HG02642 (cell line): Measurements from ENCODE around the gene DNAH14.
"Not testable (repeated sequence)": the region's sequence is repeated elsewhere in the genome, so short reads cannot be mapped to it uniquely, and the experiment has no call there.

Experiments
- ATAC-seq: cut with Tn5 transposase; IDR thresholded peaks from one replicate; pipeline ENCODE4 v1.9.1; 2021; ENCODE audit warnings: mild to moderate bottlenecking; ENCODE audit not compliant: unreplicated experiment, poor library complexity

The DNAH14 gene

DNA sequence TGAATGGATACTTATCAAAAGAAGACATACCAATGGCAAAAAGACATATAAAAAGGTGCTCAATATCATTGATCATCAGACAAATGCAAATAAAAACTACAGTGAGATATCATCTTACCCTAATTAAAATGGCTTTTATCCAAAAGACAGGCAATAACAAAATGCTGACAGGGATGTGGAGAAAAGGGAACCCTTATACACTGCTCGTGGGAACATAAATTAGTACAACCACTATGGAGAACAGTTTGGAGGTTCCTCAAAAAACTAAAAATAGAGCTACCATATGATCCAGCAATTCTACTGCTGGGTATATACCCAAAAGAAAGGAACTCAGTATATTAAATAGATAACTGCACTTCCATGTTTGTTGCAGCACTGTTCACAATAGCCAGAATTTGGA, 400.5 kb downstream of the DNAH14 start:
- not testable (repeated sequence) for ATAC-seq

DNA sequence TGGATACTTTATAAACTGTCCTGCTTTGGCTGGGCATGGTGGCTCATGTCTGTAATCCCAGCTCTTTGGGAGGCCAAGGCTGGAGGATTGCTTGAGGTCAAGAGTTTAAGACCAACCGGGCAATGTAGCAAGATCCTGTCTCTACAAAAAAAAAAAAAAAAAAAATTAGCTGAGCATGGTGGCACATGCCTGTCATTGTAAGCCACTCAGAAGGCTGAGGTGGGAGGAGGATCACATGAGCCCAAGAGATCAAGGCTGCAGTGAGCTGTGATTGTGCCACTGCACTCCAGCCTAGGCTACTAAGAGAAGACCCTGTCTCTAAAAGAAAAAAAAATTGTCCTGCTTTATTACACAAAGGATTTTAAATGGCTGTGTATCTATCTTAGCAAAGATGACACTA, 403.2 kb downstream of the DNAH14 start:
- ATAC-seq: no peak

DNA sequence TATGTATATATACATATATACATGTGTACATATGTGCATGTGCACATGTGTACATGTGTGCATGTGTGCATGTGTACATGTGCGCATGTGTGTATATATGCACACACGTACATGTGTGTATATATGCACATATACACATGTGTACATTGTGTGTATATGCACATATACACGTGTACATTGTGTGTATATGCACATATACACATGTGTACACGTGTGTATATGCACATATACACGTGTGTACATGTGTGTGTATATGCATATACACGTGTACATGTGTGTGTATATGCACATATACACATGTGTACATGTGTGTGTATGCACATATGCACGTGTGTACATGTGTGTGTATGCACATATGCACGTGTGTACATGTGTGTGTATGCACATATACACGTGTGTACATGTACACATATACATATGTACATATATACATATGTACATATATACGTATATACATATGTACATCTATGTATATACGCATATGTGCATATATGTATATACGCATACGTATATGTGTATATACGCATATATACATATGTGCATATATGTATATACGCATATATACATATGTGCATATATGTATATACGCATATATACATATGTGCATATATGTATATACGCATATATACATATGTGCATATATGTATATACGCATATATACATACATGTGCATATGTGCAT, 405.8 kb downstream of the DNAH14 start:
- ATAC-seq: not testable (repeated sequence)

- no peak for ATAC-seq
Measured at GRCh38 chr1:225338545-225338944, 409.1 kb downstream of the DNAH14 start.

DNA sequence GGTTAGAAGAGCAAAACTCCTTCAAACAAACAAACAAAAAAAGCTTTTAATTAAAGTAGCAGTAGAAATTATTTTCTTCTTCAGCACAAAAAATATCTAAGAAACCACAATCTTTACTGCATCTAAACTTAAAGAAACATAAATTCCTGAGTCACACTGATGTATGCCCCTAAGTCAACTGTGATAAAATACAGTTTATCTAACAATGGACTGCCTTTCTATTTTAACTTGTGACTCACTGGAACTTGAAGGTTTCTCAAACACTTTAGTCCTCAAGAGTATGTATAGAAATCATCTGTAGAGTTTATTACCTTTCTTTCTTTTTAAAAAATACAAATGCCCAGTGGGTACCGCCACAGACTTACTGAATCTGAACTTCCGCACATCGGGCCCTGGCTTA, 412.2 kb downstream of the DNAH14 start:
- ATAC-seq: no peak

DNA sequence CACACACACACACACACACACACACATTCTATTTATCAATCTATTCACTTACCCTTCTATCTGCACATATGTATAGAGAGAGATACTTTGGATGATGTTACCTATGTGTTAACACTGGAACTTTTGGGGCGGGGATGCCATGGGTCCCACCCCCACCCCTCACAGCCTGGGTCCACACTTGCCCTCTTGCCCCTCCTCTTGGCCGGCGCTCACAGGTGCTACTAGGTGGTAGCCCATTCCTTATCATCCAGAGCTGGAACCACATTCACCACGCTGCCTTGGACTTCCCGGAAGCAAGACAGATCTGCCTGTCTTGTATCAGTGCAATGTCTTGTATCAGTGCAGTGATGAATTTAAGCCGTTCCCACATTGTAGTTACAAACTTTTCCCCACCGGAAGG, 413.2 kb downstream of the DNAH14 start:
- no peak for ATAC-seq

DNA sequence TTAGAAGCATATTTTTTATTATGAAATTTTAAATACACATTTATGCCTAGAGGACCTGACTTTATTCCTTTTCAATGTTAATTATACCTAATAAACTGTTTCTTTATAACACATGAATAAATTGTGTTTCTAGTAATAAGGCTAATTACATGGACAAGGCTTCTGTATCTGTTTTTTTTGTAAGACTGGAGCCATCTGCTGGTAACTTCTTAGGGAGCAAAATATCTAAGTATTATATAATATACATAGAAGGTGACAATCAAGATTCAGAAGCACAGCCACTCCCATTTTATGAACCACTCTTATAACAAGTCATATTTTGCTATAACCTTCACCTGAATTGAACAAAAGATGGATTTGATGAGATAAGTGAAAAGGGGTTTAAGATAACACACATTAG, 414.1 kb downstream of the DNAH14 start:
- no peak for ATAC-seq

GRCh38 chr1:225347123-225347683, 417.7 kb downstream of the DNAH14 start:
- no peak for ATAC-seq

GRCh38 chr1:225348400-225348799, 418.9 kb downstream of the DNAH14 start:
- no peak for ATAC-seq

DNA sequence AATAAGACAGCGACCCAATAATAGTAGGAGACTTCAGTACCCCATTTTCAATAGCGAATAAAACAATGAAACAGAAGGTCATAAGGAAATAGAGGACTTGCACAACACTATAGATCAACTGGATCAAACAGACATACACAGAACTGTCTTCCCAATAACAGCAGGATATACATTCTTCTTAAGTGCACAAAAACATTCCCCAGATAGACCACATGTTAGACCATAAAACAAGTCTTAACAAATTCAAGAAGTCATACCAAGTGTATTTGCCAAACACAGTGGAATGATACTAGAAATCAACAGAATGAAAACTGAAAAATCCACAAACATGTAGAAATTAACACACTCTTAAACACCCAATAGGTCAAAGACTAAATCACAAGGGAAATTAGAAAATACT, 420.4 kb downstream of the DNAH14 start:
- ATAC-seq: no peak

- ATAC-seq: no peak
Measured at GRCh38 chr1:225350872-225351271, 421.4 kb downstream of the DNAH14 start.

DNA sequence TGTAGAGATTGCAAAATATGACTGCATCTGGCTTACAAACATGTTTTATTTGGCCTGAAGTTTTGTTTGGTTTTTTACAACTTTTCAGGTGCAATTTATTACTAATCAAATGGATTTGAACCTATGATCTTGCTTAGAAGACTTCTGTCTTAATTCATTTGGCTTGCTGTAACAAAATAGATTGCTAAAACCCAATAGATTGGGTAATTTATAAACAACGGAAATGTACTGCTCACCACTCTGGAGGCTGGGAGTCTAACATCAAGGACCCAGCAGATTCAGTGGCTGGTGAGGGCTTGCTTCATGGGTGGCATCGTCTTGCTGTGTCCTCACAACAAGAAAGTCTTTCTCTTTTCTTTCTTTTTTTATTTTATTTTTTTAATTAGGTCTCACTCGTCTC, 425.4 kb downstream of the DNAH14 start:
- no peak for ATAC-seq

- no peak for ATAC-seq
Measured at GRCh38 chr1:225355863-225356262, 426.4 kb downstream of the DNAH14 start.

- no peak for ATAC-seq
Measured at GRCh38 chr1:225360119-225360518, 430.6 kb downstream of the DNAH14 start.

DNA sequence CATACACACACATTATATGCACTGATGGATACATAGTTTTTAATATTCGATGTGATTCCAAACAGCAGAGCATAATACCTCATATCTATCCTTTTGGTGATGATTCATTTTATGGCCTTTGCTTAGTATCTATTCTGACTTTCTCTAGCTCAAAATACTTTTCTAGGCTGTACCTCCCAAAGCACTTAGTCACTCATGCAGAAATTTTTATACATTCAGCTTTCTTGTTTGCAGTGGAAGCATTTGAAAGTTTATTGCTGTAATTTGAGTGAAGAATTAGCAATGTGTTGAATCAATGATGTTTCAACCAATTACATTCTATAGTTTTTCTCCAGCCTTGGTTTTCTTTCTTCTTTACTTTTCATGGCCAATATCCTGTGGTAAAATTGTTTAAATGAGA, 431.7 kb downstream of the DNAH14 start:
- ATAC-seq: no peak

GRCh38 chr1:225362805-225363204, 433.3 kb downstream of the DNAH14 start:
- no peak for ATAC-seq

- ATAC-seq: no peak
Measured at GRCh38 chr1:225364439-225364838, 435.0 kb downstream of the DNAH14 start.

DNA sequence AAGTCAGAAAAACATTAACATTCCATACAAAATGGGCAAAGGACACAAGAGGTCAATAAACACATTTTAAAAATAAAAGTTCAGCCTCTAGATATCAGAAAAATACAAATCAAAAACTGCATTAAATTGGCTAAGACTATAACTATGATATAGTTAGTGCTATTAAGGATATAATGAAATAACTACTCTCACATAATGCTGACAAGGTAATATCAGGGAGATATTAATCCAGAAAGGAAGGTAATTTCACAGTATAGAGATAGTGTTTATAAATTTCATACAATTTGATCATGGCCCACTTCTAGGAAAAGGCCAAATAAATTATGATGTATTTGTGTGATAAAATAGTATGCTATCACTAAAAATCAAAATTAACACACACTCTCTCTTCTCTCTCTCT, 436.5 kb downstream of the DNAH14 start:
- no peak for ATAC-seq

GRCh38 chr1:225366552-225366951, 437.1 kb downstream of the DNAH14 start:
- no peak for ATAC-seq

DNA sequence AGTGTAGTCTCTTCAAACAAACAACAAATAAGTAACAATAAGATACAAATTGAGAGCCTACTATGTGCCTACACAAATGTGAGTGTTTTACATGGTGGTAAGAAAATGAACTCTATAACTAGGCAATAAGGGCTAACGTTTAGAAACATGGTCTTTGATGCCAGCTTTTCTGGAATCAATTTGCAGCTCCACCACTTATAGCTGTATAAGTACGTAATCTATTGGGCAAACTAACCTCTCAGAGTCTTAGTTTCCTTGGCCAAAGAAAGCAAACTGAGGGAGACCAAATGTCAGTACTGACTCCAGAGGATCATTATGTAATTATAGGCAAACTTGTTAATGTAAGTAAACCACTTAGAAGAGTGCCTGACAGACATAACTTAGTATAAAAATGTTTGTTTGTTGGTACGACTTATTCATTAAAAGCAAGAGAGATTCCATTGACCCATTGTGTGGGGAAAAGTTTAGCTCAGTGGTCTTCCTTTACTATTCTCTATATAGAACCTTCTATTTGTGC, 438.6 kb downstream of the DNAH14 start:
- no peak for ATAC-seq

DNA sequence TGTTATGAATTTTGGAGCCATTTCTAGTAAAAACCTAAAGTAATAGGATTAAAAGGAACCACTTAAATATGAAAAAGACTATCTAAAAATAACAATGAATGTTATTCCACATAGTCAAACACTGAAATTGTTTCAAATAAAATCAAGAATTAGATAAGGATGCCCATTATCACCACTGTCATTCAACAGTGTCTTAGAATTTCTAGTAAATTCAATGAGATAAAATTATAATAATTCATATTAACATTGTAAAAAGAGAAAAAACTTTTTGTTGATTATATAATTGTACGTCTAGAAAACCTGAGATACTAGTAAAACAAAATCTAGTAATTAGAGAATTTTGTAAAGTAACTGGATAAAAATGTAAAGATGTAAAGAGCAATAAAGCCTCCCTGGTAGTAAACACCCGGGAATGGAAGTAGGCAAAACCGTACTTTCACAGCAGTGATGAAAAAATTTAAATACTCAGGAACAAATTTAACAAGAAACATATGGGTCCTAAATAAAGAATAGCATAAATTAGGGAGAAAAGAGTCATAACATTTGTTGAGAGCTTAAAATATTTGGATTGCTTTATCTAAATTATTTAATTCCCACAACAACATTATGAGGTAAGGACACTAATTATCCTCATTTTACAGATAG, 442.0 kb downstream of the DNAH14 start:
- ATAC-seq: no peak

GRCh38 chr1:225373155-225373554, 443.7 kb downstream of the DNAH14 start:
- no peak for ATAC-seq
